GM18519 (cell line): ENCODE data around the gene MT1G.
"Not testable (repeated sequence)": the region's sequence is repeated elsewhere in the genome, so short reads cannot be mapped to it uniquely, and the experiment has no call there.

Source experiments
- ATAC-seq: cut with Tn5 transposase; IDR thresholded peaks from one replicate; pipeline ENCODE4 v1.9.1; 2021; ENCODE audit warnings: mild to moderate bottlenecking, moderate library complexity; ENCODE audit not compliant: unreplicated experiment, low FRiP score

Gene MT1G

DNA sequence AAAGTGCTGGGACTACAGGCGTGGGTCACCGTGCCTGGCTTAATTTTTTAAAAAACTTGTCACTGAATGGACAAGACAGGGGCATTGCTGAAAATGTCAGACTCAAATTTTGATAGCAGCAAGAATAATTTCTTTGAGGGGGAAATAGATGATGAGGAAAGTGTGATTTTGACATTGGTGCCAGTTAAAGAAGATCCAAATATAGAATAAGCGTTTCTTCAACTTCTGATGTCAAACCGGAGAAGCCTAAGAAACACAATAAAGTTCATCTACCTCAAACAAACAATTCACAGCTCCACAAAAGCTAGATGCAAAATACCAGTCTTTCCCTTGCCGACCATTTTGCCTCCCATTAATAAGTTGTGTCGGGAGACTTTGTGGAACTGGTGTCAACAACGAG lies 18.9 kb upstream of the MT1G start:
- no peak for ATAC-seq

DNA sequence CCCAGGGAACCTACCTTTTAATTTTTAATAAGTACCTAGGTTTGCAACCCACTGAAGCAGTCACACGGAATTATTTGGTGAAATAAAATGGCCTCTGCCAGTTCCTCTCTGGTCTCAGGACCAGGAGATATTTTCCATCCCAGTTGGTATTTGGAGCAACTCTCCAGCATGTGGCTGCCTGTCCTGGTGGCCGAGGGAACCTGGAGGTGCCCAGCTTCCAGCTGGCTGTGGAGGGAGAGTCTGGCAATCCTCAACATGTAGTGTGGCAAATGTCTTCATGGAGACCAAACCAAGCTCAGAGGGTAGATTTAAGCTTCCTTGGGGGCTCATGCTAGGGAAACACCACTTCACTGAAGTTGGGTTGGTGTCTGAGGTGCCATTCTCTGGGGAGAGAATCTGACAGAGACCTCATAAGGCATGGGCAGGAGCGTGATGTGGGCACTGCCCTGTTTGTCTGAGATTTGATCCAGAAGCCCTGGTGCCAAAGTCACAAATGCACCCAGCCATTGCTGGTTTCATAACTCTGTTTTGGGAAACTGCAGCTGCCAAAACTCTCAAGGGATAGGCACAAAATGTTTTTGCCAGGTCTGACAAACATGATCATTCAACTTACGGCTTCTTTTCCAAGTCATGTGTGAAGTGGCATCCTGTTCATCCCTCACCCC lies 17.2 kb upstream of the MT1G start:
- ATAC-seq, result no peak

DNA sequence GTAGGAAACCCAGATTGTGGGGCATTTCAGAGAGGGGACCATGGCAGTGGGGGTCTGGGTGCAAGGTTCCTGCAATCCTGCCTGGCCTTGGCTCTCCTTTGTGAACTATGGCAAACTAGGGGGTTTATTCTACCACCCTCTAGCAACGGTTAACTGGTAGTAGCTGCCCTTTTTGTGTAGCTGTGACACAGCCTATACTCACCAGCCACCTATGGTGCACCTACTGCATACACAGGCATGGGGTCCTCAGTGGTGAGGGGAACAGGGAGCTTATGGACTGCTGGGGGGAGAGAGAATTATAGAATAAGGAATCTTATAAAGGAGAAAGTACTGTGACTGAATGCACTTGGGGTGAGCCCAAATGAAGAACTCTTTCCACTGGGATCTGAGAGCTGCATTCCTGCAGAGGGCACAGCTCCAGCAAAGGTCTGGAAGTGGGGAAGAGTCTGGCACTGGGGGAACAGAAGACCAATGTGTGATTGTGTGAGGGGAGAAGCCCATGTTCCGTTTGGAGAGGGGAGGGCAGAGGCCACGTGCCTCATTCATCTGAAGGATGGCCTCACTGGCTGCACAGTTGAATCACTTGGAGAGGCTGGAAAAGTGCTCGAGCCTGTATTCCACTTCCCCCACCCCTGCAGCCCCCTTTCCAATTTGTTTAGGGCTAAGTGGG lies 16.5 kb upstream of the MT1G start:
- no peak for ATAC-seq

DNA sequence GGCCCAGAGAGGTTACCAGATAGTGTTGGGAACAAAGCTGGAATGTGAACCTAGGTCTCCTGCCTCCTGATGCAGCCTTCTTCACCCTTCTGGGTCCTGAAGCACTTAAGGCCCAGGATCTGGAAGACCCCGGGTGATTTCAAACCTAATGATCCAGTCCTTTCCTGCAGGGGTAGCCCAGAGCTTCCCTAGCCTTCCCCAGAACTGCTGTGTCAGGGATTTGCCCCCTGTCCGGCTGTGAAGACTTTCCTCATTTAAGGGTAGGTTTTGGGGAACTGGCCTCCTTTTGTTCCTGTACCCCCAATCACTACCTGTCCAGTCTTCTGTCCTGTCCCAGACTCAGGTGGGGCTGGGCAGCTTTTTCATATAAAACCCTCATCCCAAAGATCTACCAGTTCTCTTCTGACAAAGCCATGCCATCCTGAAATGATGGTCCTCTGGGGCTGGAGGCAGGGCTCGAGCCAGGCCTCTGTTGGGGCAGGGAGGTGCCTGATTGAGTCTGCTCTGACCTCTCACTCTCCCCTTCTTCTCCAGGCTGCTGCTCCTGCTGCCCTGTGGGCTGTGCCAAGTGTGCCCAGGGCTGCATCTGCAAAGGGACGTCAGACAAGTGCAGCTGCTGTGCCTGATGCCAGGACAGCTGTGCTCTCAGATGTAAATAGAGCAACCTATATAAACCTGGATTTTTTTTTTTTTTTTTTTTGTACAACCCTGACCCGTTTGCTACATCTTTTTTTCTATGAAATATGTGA lies 15.7 kb upstream of the MT1G start:
- ATAC-seq, result no peak

DNA sequence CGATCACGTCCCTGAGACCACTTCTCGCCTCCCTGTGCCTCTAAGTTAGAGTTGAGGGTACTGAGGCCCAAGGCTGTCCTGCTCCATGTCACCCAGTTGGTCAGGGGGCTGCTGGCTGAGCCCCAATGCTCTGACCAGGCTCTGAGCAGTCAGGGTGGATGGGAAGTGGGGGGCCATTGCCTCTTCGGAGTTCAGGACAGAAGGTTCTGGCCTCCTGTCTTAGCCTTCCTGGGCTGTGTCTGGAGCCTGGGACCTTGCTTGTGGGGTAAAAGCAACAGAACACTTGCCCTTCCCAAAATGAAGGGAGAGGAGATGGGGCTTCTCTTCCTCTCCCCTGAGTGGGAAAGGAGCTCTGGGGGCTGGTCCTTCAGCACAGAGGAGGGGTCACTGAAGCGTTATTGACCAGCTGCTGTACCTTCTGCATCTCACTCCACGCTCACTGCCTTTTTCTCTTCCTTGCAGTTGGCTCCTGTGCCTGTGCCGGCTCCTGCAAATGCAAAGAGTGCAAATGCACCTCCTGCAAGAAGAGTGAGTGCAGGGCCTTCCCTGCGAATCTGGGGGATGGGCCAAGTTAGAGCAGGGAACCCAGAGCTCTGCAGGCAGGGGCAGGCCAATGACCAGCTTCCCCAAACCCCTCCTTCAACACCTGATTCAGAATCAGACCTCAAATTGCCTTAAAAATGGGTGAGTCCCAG lies 15.0 kb upstream of the MT1G start:
- no peak for ATAC-seq

DNA sequence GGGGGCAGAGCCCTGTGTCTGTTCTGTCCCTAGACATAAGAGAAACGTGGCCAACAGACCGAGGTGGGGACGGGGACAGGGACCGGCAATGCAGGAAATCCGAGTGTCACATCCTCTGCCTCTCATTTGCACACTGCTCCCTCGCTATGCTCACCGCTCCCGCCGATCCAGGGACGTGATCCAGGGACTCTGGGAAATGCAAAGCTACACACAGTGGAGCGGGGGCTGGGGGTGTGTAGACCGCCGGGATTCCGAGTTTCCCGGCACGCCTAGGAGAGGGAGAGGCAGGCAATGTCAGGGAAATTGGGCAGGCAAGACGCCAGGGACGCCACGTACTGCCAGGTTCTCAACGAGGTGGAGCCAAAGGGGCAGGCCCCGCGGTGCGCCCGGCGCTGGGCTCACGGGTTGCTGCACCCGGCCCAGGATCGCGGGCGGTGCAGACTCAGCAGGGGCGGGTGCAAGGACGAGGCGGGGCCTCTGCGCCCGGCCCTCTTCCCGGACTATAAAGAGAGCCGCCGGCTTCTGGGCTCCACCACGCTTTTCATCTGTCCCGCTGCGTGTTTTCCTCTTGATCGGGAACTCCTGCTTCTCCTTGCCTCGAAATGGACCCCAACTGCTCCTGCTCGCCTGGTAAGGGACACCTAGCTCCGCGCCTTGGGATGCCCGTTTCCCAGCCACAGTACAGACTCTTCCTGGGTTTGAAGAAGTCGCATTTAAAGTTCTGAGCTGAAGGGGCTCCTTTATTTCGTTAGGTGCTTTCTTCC lies 14.3 kb upstream of the MT1G start, which contains the start of gene MT1X:
Gene MT1X (plus strand): TSS at position 532 of the 764 bp plus-strand sequence. CDS start 71 bp downstream, at position 603.
- ATAC-seq, result peak; percentile 89

DNA sequence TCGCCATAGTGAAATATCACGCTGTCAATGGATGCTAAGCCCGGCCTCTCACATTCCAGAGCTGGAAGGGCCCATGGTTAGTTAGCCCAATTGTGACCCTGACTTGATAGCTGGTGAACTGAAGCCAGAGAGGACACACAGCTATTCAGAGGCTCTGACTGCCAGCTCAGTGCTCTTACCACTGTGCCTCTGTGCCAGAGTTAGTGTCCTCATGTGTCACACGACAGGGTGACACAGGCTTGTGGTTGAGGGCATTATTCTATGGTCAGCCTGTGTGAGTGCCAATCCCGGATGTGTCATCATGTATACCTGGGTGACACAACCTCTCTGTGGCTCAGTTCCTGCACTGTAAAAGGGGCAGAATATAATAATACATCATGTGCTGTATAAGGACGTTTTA lies 12.0 kb upstream of the MT1G start:
- ATAC-seq, result no peak

DNA sequence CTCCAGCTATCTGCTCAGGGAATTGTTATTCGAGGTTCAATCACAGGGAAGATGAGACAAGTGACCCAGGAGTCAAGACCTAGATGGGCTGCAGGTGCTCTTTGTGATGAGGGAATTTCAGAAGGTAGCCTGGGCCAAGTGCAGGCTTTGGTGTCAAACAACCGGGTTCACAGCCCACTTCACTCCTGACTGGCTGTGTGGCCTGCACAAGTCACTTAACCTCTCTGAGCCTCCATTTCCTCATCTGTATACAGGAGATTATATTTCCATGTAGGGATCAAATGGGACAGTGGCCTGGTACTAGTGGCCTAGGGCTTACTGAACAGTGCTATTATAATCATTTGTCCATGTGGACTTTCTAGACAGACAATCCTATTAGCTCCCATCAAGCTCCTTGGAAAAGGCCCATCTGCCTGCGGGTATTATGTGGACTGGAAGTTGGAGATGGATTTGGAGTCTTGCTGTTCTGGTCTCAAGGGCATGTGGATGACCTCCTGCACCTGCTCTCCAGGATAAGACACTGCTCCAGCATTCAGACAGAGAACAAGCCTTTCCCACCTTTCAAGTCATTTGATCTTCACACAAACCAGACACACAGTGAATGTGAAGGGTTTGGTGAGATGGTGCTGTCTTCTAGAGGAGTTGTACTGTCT lies 11.3 kb upstream of the MT1G start:
- ATAC-seq, result no peak

DNA sequence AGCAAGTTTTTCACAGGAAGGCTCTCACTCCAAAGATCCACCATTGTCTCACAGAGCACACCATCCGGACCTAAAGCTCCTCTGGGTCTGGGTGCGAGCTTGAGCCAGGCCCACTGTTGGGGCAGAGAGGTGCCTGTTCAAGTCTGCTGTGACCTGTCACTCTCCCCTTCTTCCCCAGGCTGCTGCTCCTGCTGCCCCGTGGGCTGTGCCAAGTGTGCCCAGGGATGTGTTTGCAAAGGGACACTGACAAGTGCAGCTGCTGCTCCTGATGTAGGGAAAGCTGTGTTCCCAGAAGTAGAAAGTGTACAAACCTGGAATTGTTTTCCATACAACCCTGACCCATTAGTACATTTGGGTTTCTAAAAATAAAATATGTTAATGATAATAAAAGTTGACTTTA lies 9.6 kb upstream of the MT1G start:
- no peak for ATAC-seq

DNA sequence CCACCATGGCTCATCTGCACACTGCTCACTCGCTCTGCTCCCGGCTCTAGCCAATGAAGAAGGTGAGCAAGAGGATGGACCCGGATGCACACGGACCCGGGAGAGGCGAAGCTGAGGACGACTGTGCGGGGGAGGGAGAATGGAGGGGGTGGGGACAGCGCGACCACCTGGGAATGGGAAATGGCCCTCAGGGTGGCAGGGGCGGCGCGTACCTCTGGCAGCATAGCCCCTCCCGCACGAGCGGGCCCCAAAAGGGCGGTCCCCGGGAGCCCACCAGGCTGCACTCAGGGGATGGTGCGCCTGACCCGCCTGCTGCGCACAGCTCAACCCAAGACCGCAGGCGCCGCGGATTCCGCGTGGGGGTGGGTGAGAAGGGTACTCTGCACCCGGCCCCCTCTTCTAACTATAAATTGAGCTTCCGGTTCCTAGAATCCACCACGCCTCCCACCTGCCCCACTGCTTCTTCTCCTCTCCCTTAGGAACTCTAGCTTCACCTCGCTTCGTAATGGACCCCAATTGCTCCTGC lies 7.9 kb upstream of the MT1G start:
- no peak for ATAC-seq

DNA sequence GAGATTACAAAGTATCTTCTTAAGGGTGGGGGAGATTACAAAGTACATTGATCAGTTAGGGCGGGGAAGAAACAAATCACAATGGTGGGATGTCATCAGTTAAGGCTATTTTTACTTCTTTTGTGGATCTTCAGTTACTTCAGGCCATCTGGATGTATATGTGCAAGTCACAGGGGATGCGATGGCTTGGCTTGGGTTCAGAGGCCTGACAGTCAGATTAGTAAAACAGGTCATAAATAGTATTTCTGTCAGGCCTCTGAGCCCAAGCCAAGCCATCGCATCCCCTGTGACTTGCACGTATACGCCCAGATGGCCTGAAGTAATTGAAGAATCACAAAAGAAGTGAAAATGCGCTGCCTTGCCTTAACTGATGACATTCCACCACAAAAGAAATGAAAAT lies 6.7 kb upstream of the MT1G start:
- not testable (repeated sequence) for ATAC-seq

DNA sequence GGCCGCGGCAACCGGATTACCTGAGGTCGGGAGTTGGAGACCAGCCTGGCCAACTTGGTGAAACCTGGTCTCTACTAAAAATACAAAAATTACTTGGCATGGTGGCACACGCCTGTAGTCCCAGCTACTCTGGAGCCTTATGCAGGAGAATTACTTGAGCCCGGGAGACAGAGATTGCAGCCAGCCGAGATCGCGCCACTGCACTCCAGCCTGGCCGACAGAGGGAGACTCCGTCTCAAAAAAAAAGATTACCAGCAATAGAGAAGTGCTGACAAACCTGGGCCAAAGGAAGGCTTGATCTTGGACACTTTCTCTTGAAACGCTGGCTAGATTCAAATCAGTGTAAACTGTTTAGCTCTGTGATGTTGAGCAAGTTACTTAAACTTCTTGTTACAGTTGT lies 6.1 kb upstream of the MT1G start:
- ATAC-seq, result no peak

DNA sequence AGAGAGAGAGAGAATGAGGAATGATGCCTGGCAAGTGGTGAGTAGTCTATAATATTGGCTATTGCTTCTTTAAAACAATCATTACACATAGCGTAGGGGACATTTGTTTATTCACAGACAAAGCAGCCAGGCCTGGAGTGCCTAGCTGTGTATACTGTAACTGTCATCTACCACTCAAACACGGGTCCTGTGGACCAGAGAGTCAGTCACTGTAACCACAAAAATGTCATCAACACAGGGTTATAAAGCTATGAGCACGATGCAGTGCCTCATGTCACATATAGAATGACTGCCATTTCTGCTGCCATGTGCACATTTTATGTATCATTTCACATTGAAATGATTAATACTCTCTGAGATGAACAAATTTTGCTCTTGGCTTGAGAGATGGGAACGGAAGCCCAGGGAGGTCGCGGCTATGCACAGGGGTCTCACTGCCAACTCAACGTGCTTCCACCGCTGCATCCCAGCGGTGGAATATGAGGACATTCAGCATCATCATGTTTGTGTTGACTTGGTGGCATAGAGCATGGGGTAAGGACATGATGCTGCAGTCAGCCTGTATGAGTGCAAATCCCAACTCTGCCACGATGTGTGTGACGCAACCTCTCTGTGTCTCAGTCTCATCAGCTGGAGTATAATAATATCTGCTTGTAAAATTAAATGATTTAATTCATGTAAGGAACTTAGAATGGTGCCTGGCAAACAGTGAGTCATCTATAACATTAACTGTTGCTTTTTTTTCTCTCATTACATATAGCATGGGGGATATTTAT lies 5.1 kb upstream of the MT1G start:
- ATAC-seq, result no peak

DNA sequence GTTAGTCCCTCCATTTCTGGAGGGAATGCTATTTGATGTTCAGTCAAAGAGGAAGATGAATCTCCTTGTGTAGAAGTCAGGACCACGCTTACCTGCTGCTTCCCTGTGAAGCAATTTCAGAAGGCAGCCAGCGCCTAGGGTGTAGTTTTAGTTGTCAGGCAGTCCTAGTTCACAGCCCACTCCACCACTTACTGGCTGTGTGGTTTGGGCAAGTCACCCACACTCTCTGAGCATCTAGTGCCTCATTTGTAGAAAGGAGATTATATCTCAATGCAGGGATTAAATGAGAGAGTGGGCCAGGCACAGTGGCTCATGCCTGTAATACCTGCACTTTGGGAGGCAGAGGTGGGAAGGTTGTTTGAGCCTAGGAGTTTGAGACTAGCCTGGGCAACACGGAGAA lies 4.3 kb upstream of the MT1G start:
- not testable (repeated sequence) for ATAC-seq

DNA sequence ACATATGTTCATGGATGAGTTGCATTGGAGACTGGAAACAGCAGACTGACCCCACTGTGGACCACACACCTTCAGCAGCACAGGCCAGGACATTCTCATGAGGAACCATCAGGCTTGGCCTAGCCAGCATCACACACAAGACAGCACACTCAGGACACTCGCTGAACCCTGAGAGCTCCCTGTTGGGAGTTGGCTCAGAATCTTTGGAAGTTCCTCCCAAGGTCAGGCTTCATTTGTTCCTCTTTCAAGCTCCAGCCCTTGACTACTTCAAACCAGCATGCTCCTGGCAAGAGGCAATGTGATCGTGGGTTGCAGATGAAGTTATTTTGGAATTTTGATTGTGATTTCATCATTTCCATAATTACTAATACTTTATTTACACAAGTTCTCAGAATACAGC lies 3.8 kb upstream of the MT1G start:
- not testable (repeated sequence) for ATAC-seq

DNA sequence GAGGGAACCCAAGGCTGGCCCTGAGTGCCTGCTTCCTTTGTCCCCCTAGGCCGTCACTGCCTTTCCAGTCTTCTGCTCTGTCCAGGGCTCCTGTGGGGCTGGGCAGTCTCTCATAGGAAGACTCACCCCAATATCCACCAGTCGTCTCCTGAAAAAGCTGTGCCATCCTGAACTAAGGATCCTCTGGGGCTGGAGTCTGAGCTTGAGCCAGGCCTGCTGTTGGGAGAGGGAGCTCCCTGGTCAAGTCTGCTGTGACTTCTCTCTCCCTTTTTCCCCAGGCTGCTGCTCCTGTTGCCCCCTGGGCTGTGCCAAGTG lies 2.7 kb upstream of the MT1G start:
- ATAC-seq, result no peak

DNA sequence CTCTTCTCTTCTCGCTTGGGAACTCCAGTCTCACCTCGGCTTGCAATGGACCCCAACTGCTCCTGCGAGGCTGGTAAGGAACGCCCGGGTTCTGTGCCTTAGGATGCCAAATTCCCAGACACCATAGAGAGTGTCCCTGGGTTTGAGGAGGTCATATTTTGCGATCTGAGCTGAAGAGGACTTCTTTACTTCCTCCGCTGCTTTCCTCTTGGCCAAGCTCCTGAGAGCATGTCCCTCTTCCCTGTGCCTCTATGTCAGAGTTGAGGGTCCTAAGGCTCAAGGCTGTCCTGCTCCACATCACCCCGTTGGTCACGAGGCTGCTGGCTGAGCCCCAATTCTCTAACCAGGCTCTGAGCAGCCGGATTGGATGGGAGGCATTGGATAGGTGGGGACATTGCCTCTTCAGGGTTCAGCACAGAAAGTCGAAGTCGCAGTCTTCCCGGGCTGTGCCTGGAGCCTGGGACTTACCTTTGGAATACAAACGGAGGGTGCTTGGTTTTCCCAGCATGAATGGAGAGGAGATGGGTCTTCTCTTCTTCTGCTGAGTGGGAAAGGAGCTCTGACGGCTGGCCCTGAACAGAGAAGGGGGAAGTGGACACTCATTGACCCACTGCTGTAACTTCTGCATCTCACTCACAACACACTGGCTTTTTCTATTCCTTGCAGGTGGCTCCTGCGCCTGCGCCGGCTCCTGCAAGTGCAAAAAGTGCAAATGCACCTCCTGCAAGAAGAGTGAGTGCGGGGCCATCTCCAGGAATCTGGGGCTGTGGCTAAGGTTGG lies 2.2 kb upstream of the MT1G start:
- no peak for ATAC-seq
